ENCODE data around the gene CLDN22.

GRCh38 chr4:183322326-183322725 lies 2.2 kb upstream of the CLDN22 start, which contains the start of gene CLDN24:
- TF ChIP-seq CTCF (IDR thresholded peaks at IDR 0.05) (no peak), EP300 (IDR thresholded peaks at IDR 0.05) (no peak)
